Ureter (tissue), 1 donor: Measurements from ENCODE around the gene TBL1XR1. TPM values are rescaled to one million over a fixed set of nuclear protein-coding genes. Genes with fewer than 3 reads are reported as not detected.
A peak's percentile ranks its signal among the peaks of the same experiment; 100 is the strongest.
"Not testable (repeated sequence)": the region's sequence is repeated elsewhere in the genome, so short reads cannot be mapped to it uniquely, and the experiment has no call there.

Experiments used
- DNase-seq: peaks from one replicate; pipeline ENCODE4 v3.0.0-alpha.2; 2020; ENCODE audit warnings: low spot score
- total RNA-seq: library from RNA; stranded (reverse); gene quantifications from one replicate; pipeline ENCODE4 v1.2.4, GENCODE V29; 2023
- donor health status: DM: yes; HTN: yes; CAD: no.

The TBL1XR1 gene
- total RNA-seq, 1 donor from 2014 or later = 181 TPM

DNA sequence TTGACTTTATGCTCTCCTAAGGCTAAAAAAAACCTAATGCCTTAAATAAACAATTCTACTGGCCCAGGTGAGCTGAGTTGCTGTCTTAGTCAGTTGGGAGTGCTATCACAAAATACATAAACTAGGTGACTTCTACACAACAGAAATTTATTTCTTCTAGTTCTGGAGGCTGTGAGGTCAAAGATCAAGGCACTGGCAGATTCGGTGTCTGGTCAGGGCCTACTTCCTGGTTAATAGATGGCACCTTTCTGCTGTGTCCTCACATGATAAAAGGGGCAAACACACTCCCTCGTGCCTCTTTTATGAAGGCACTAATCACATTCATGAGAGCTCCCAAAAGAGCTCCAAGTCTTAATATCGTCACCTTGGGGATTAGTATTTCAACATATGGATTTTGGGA is 11.5 kb upstream of the TBL1XR1 start:
- DNase-seq = no peak

DNA sequence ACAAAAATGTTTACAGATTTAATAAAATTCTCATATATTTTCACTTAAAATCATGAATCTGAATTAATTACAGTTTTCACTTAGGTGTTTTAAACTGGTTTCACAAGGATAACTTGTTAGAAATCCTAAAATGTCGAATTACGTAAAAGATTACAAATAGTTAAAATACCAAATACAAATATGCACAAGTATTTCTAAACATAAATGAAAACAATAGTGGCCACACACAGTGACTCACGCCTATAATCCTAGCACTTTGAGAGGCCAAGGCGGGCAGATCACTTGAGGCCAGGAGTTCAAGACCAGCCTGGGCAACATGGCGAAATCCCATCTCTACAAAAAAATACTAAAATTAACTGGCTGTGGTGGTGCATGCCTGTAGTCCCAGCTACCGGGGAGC is 10.9 kb upstream of the TBL1XR1 start:
- DNase-seq = no peak

DNA sequence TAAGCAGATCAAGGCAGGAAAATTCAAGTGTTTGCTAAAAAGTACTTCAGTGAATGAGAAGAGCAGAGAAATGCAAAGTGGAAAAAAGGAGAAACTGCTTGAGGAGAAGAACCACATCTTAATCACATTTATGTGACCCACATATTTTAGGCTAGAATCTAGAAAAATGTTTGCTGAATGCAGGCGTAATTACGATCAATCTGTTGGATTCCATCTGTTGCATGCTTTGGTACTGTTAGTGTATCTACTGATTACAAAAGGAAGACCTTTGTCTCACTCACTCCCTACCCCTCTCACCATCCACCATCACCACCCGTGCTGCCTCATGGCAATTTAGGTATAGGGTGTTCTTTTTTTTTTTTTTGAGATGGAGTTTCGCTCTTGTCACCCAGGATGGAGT is 9.7 kb upstream of the TBL1XR1 start:
- no peak for DNase-seq

DNA sequence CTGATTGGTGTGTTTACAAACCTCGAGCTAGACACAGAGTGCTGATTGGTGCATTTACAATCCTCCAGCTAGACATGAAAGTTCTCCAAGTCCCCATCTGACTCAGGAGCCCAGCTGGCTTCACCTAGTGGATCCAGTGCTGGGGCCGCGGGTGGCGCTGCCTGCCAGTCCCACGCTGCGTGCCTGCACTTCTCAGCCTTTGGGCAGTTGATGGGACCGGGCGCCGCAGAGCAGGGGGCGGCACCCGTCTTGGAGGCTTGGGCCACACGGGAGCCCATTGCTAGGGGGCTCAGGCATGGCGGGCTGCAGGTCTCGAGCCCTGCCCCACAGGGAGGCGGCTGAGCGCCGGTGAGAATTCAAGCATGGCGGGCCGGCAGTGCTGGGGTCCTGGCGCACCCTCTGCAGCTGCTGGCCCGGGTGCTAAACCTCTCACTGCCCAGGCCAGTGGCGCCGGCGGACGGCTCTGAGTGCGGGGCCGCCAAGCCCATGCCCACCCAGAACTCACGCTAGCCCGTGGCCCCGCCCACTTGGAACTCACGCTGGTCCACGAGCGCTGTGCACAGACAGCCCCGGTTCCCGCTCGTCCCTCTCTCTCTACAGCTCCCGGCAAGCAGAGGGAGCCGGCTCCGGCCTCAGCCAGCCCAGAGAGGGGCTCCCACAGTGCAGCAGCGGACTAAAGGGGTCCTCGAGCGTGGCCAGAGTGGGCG is 6.6 kb upstream of the TBL1XR1 start:
- no peak for DNase-seq

DNA sequence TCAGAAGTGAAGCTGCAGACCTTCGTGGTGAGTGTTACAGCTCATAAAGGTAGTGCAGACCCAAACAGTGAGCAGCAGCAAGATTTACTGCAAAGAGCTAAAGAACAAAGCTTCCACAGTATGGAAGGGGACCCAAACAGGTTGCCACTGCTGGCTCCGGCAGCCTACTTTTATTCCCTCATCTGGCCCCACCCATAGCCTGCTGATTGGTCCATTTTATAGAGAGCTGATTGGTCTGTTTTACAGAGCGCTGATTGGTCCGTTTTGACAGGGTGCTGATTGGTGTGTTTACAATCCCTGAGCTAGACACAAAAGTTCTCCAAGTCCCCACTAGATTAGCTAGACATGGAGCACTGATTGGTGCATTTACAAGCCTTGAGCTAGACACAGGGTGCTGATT is 5.7 kb upstream of the TBL1XR1 start:
- not testable (repeated sequence) for DNase-seq

DNA sequence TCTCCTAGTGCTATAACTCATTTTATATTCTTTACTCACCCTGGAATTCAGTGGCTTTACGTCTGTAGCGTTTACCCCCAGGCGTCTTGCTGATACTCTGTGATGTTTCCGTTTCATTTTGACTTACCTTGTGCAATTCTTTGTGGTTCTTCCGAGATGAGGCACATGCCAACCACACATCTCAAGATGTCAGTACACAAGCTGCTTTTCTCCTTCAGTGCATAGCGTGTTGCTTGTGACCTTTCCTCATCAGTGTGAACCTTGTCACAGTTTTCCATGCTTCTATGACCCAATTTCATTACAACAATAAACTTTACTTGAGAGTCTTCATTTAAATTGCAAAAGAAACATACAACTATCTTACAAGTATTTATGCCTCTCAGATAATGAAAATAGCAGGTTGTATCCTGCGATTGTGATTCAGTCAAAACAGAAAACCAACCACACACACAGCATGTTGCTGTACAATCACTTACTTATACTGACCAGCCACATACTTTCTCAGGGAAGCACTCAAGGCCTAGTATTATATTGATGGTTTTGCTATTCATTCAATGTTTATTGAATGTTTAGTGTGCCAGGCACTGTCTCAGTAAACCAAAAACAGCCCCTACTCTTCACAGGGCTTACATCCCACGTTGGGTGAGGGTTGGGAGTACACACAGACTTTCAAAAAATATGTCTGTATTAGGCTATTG is 4.6 kb upstream of the TBL1XR1 start:
- no peak for DNase-seq

DNA sequence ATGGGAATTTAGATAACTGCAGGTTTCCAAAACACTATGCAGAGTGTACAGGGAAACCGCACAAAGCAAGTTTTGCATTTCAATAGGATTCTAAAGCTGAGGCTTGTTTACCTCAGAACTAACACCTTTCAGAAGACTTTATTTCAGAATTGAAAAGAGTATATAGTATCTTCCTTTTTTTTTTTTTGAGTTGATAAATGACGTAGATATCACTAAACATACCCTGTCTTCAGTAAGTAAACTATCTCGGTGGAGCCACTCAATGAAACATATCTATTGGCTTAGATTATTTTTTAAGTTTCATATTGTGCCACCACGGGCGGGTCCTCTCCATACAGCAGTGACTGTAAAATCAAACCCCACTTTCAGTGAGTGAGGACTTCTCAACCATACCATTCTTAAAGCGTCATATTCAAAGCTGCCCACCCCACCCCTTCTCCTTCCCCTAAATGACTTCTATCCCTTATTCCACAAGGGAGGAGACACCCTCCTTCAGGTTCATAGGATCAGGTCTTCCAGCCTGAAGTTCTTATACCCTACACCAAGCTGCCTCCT is 2.0 kb upstream of the TBL1XR1 start:
- DNase-seq = no peak

DNA sequence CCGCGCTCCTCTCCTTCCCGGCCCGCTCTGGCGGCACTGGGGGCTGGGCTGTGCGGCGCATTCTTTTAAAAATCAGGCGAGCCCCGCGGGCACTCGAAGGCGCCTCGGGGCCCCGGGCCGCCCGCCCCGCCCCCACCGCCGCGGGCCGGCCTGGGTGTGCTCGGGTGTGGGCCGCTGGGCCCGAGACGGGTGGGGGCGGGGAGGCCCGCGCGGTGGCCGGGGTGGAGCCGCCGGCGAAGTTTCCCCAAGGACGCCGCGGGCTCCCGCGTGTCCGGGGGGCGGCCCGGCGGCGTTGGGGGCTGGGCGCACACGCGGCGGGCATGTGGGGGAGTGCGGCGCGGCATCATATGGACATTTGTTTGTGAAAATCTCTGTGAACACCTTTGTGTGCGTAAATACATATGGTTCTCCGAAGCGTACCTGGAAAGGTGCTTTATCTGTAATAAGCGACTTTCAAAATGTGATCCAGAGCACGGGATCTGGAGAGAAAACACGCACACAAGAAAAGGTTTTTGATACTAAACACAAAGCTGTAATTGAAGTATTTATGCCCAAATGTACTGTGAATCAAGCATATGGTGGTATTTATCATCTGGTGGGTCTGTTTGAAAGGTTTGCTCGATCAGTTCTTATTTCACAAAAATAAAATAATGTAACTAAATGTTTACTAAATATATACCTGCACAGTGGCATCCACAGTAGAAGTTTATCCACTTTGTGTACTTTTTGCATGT is 612 bp upstream of the TBL1XR1 start:
- no peak for DNase-seq

DNA sequence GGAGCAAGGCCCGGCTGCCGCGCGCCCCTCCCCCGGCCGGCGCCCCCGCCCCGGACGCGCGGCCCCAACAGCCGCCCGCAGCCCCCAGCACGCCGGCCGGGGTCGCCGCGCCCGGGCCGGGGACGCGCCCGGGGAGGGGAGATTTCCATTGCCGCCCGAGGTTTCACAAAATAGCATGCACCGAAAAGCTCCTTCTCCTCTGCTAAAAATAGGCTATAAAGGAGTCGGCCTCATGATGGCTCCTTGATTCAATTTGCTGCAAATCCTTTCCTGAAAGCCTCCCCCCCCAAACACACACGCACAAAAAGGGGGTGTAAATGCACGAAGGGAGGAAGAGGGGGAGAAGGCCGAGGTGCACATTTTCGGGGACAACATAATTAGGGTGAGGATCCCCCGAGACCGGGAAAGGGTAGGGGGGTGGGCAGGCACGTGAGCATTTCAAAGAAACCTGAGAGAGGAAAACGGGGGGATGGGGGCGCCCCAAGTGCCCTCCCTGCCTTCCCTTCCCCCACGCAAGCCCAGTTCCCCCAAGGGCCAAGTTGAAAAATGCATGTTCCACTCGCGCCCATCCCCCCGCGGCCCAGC is 734 bp downstream of the TBL1XR1 start:
- DNase-seq = peak; percentile 61

DNA sequence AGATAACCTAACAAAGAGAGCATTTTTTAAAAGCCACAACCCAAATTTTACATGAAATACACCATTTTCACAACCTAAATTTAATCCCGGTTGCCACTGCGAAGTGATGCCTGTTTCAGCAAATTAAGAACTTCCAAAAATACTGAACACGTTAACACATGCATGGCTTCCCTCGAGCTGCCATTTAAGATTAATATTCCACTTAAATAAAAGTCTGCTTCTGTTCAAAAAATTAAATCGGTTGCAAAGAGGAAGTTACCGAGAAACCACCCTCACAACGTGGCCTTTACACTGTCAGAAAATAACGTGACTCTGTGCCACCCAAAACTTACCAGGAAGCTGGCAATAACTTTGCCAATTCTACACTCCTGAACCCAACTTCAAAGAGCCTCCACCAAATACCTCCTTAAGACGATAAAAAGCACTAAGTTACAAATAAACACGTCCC is 1.2 kb downstream of the TBL1XR1 start:
- peak; percentile 47 for DNase-seq

DNA sequence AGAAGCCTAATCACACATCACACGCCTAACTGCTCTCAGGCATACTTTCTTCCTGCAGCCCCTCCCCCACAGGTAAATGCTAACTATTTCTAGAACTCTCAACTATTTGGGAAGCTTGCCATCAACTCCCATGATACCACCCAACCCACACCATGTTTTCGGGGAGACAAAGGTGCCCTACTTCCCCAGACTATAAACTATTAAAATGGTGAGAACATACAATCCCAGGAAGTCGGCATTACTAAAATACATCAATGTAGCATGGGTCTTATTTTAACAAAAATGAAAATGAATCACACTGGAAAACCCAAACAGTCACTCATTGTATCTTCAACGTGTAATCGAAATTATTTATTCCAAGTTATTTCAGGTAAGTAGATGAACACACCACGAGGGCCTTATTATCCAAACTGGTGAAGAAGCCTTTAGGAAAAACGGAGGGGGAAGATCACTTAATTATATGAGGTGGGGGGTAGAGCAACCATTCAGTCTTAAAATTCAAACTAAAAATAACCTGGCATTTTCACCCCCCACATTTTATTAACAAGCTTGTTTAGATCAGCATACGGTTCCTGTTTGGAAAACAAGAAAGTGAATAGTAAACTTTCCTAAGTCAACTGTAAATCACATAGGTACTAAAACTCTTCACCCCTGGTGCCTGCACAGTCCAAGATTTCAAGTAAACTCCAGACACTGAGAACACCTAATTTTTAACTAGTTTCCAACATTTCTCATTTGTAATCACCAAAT is 1.9 kb downstream of the TBL1XR1 start:
- DNase-seq = no peak

DNA sequence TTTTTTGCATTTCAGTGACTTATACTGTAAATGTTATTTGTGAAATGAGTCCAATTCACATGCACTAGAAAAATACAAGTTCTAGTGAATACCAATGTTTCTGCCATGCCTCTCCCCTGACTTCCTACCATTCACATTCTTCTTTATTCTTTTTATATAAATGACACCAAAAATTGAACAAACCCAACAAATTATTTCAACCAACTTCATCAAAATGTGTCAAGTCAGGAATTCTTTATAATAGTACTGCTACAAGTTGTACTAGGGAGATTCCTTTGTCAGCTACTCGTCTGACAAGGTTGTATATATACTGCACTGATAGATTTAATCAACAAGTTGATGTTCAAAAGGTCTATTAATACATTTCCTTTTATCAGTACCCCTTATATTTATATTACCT is 3.0 kb downstream of the TBL1XR1 start:
- no peak for DNase-seq

DNA sequence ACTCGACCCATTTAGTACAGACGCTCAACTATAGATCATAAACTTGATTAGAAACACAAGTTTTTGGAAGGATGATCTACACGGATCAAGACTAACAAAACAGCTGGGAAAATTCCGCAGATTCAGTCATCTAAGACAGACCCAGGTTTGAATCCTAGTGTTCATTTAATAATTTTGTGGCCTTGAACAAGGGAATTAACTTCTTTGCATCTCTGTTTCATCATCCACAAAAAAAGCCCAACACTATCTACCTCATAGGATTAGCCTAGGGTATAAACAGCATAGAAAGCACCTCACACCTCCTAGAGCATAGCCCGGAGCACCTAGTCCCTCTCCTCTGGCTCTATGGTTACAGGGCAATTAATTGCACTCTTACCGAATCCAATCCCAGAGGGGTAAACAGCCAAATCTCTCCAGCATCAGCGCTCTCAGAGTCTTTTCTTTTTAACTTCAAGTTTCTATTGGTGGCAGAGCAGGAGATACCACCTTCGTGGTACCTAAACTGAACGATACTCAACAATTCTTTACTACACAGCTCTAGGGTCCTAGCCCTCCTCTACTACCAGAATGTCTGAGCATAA is 3.5 kb downstream of the TBL1XR1 start:
- DNase-seq = no peak

DNA sequence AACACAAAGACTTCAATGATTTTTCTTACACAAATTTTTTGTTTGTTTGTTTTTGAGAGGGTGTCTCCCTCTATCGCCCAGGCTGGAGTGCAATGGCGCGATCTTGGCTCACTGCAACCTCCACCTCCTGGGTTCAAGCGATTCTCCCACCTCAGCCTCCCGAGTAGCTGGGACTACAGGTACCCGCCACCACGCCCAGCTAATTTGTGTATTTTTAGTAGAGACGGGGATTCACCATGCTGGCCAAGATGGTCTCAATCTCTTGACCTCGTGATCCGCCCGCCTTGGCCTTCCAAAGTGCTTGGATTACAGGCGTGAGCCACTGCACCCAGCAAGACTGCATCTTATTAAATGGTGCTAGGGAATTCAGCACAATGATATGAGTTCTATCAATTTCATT is 4.0 kb downstream of the TBL1XR1 start:
- not testable (repeated sequence) for DNase-seq

DNA sequence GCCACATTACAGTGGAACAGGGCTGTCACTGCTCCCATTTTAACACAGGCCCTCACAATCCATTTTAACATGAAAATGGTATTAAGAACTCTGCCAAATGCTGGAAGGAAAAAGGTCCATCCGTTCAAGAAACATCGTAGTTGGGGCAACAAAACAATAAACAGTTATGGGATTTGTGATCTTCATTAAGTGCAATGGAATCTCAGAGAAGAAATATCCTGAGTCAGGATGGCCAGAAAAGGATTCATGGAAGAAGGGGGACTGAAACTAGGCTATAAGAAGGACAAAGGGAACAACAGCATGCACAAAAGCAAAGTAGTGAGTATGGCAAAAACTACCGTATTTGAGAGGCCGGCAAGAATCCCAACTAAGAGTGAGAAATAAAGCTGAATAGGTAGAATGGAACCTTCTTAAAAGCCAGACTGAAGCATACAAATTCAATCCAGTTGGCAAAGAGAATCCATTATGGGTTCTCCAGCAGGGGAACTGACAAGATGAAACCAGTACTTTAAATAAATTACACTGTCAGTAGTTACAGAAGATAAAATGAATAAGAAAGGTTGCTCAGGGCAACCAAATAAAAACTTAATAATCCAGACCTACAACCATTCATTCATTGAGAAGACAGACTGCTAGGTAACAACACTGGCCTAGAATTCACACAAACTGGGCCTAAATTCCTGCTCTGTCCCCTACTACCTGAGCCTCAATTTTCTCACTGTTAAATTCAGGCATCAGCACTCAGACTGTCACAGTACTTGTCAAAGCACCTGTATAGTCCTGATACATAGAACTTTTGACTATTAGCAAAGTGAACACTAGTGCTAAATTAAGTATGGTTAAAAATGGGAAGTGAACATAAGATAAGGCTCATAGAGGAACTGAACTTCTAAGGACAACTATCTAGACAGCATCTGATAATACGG is 6.3 kb downstream of the TBL1XR1 start:
- no peak for DNase-seq

DNA sequence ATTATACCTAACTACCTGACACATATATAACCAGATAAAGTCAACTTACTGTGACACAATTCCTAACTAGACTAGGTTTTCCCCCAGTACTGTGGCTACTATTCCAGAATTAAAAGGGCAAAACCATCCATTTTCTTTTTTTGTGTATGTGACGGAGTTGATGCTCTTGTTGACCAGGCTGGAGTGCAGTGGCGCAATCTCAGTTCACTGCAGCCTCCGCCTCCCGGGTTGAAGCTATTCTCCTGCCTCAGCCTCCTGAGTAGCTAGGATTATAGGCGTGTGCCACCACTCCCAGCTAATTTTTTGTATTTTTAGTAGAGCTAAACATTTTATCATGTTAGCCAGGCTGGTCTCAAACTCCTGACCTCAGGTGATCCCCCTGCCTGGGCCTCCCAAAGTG is 7.1 kb downstream of the TBL1XR1 start:
- peak; percentile 27 for DNase-seq

DNA sequence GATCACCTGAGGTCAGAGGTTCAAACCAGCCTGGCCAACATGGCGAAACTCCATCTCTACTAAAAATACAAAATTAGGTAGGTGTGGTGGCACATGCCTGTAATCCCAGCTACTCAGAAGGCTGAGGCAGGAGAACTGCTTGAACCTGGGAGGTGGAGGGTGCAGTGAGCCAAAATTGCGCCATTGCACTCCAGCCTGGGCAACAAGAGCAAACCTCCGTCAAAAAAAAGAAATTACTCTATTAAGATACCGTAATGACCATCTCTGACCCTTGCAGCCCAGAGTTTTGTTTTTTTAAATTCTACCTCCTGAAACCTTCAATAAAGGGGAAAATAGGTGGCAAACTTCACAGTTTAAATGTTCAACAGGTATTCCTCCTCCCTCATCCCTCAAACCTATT is 9.0 kb downstream of the TBL1XR1 start:
- peak; percentile 9 for DNase-seq

DNA sequence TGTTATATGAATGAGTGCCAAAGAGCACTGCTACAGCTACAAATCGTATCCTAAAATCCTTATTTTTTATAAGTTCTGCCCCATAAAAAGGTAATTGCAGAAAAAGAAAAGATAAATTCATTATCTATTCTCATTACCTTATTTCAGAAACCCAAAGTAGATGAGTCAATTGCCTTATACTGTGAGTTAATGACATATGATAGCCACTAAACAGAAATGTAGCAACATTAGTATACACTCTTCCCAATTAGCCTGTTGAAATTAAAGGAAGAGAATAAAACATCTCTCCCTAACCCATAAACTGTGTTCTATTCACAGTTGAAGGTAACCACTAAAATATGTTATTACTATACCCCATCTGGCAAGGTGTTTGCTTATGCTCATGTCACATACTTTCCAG is 11.0 kb downstream of the TBL1XR1 start:
- DNase-seq = no peak

DNA sequence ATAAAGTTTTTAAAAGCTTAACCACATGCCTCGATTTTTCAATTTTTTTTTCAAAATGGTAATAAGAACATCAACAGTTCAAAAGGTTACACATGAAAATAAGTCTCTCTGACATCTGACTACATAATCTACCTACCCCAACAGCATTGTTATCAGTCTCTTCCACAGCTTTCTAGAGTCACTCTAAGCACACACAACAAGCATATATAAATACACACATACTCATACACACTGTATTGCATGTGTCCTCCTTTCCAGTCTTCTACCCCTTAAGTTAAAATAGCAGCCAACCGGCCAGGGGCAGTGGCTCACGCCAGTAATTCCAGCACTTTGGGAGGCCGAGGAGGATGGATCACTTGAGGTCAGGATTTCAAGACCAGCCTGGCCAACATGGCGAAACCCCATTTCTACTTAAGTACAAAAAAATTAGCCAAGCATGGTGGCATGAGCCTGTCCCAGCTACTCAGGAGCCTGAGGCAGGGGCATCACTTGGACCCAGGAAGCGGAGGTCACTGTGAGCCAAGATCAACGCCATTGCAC is 12.2 kb downstream of the TBL1XR1 start:
- DNase-seq = no peak

DNA sequence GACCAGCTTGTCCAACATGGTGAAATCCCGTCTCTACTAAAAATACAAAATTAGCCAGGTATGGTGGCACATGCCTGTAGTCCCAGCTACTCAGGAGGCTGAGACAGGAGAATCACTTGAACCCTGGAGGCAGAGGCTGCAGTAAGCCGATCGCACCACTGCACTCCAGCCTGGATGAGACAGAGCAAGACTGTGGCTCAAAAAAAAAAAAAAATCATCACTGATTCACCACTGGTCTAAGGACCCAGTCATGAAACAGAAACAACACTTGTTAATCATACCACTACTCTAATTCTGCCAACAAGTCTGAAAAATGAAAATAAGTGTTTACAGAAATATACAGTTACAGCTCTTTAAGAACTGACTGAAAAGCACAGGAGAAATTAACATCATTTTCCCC is 12.7 kb downstream of the TBL1XR1 start:
- not testable (repeated sequence) for DNase-seq
